Measurements from ENCODE around the gene MMP27. TPM values are rescaled to one million over a fixed set of nuclear protein-coding genes. Genes with fewer than 3 reads are reported as not detected.
"Not testable (repeated sequence)": the region's sequence is repeated elsewhere in the genome, so short reads cannot be mapped to it uniquely, and the experiment has no call there.

The MMP27 gene
- polyA plus RNA-seq, 1 donor from 2014 or later = not detected

DNA sequence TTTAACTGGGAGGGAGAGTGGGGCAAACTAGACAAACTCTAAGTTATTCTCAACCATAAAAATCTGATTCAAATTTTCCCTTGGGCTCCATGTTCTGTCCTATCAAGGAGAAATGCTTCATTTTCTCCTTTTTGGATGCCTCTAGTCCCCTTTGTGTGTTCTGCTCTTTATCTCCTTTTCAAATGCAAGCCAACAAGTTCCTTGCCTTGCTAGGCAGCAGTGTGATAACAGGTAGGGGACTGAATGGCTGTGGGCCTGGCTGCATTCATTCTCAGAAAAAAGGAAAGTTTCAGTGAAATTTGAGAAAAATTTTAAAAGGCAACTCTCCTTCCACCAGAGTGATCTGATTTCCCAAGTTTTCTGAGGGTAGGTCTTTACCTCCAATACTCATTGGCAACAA is 46.1 kb upstream of the MMP27 start:
- Histone ChIP-seq H3K9me2 (ENCODE audit: insufficient read depth, low read length) (no peaks in the 10 kb centered on the region), H4K20me1 (ENCODE audit: insufficient read depth) (no peaks in the 10 kb centered on the region), H2AFZ (ENCODE audit: low read depth, low read length) (no peak overlapping the region), H3K4me3 (ENCODE audit: low read length) (no peak overlapping the region), H3K79me2 (replicated peaks; ENCODE audit: insufficient read depth, low read length) (no peaks in the 10 kb centered on the region), H3F3A (ENCODE audit: insufficient read depth, low read length, poor library complexity, severe bottlenecking) (no peaks in the 10 kb centered on the region), H3K36me3 (ENCODE audit: insufficient read depth, low read length) (no peaks in the 10 kb centered on the region), H3K4me2 (ENCODE audit: low read length) (no peak overlapping the region), H3K9me3 (ENCODE audit: low read length) (no peaks in the 10 kb centered on the region), H3K27me3 (ENCODE audit: insufficient read depth, low read depth, low read length) (no peaks in the 10 kb centered on the region), H3K9ac (ENCODE audit: low read length) (no peak overlapping the region), H3K27ac (ENCODE audit: low read length) (no peak overlapping the region)
- TF ChIP-seq EZH2 (IDR thresholded peaks at IDR 0.05; ENCODE audit: borderline replicate concordance, insufficient read depth, low read length, poor library complexity, severe bottlenecking) = no peak
- TF ChIP-seq RAD21 (conservative IDR thresholded peaks at IDR 0.05) = no peak
- TF ChIP-seq, protein P1, sequence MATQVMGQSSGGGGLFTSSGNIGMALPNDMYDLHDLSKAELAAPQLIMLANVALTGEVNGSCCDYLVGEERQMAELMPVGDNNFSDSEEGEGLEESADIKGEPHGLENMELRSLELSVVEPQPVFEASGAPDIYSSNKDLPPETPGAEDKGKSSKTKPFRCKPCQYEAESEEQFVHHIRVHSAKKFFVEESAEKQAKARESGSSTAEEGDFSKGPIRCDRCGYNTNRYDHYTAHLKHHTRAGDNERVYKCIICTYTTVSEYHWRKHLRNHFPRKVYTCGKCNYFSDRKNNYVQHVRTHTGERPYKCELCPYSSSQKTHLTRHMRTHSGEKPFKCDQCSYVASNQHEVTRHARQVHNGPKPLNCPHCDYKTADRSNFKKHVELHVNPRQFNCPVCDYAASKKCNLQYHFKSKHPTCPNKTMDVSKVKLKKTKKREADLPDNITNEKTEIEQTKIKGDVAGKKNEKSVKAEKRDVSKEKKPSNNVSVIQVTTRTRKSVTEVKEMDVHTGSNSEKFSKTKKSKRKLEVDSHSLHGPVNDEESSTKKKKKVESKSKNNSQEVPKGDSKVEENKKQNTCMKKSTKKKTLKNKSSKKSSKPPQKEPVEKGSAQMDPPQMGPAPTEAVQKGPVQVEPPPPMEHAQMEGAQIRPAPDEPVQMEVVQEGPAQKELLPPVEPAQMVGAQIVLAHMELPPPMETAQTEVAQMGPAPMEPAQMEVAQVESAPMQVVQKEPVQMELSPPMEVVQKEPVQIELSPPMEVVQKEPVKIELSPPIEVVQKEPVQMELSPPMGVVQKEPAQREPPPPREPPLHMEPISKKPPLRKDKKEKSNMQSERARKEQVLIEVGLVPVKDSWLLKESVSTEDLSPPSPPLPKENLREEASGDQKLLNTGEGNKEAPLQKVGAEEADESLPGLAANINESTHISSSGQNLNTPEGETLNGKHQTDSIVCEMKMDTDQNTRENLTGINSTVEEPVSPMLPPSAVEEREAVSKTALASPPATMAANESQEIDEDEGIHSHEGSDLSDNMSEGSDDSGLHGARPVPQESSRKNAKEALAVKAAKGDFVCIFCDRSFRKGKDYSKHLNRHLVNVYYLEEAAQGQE (IDR thresholded peaks at IDR 0.05; ENCODE audit: borderline replicate concordance) = no peak
- TF ChIP-seq MXI1 (conservative IDR thresholded peaks at IDR 0.05; ENCODE audit: poor library complexity, severe bottlenecking) = no peak
- no peak for TF ChIP-seq TAF1 (IDR thresholded peaks at IDR 0.05; ENCODE audit: low read depth)

DNA sequence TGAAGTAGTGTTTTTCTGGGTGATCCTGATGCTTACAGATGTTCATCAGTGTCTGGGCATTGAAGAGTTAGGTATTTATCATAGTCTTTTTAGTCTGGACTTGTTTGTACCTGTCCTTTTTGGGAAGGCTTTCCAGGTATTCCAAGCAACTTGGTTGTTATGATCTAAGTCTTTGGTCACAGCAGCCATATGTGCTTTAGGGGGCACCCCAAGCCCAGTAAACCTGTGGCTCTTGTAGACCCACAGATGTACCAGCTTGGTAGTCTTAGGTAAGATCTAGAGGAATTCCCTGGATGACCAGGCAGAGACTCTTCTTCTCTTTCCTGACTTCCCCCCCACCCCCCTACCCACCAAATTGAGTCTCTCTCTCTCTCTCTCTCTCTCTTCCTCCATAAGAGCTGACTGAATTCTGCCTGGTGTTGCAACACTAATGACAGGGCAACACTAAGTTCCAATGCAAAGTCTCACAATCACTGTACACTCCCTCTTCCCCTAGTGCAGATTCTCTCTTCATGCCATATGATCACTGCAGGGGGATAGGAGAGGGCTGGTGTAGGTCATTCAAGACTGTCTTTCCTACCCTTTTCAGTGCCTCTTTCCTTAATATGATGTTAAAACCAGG is 43.6 kb upstream of the MMP27 start:
- Histone ChIP-seq H3K4me2 (ENCODE audit: low read length) (no peak overlapping the region), H3K9me2 (ENCODE audit: insufficient read depth, low read length) (no peaks in the 10 kb centered on the region), H3K36me3 (ENCODE audit: insufficient read depth, low read length) (no peaks in the 10 kb centered on the region), H3K27ac (ENCODE audit: low read length) (no peak overlapping the region), H2AFZ (ENCODE audit: low read depth, low read length) (no peak overlapping the region), H3K9ac (ENCODE audit: low read length) (no peak overlapping the region), H3F3A (ENCODE audit: insufficient read depth, low read length, poor library complexity, severe bottlenecking) (no peaks in the 10 kb centered on the region), H3K27me3 (ENCODE audit: insufficient read depth, low read depth, low read length) (no peaks in the 10 kb centered on the region), H3K4me3 (ENCODE audit: low read length) (no peak overlapping the region), H4K20me1 (ENCODE audit: insufficient read depth) (no peaks in the 10 kb centered on the region), H3K79me2 (replicated peaks; ENCODE audit: insufficient read depth, low read length) (no peaks in the 10 kb centered on the region), H3K9me3 (ENCODE audit: low read length) (no peaks in the 10 kb centered on the region)
- TF ChIP-seq, protein P2, sequence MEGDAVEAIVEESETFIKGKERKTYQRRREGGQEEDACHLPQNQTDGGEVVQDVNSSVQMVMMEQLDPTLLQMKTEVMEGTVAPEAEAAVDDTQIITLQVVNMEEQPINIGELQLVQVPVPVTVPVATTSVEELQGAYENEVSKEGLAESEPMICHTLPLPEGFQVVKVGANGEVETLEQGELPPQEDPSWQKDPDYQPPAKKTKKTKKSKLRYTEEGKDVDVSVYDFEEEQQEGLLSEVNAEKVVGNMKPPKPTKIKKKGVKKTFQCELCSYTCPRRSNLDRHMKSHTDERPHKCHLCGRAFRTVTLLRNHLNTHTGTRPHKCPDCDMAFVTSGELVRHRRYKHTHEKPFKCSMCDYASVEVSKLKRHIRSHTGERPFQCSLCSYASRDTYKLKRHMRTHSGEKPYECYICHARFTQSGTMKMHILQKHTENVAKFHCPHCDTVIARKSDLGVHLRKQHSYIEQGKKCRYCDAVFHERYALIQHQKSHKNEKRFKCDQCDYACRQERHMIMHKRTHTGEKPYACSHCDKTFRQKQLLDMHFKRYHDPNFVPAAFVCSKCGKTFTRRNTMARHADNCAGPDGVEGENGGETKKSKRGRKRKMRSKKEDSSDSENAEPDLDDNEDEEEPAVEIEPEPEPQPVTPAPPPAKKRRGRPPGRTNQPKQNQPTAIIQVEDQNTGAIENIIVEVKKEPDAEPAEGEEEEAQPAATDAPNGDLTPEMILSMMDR (IDR thresholded peaks at IDR 0.05; ENCODE audit: poor library complexity, severe bottlenecking) = no peak
- TF ChIP-seq, protein P1 (IDR thresholded peaks at IDR 0.05; ENCODE audit: borderline replicate concordance) = no peak
- TF ChIP-seq EP300 (conservative IDR thresholded peaks at IDR 0.05; ENCODE audit: poor library complexity, severe bottlenecking) = no peak
- TF ChIP-seq EZH2 (IDR thresholded peaks at IDR 0.05; ENCODE audit: borderline replicate concordance, insufficient read depth, low read length, poor library complexity, severe bottlenecking) = no peak
- no peak for TF ChIP-seq SMC3 (conservative IDR thresholded peaks at IDR 0.05; ENCODE audit: poor library complexity)
- no peak for TF ChIP-seq POLR2AphosphoS5 (IDR thresholded peaks at IDR 0.05)

DNA sequence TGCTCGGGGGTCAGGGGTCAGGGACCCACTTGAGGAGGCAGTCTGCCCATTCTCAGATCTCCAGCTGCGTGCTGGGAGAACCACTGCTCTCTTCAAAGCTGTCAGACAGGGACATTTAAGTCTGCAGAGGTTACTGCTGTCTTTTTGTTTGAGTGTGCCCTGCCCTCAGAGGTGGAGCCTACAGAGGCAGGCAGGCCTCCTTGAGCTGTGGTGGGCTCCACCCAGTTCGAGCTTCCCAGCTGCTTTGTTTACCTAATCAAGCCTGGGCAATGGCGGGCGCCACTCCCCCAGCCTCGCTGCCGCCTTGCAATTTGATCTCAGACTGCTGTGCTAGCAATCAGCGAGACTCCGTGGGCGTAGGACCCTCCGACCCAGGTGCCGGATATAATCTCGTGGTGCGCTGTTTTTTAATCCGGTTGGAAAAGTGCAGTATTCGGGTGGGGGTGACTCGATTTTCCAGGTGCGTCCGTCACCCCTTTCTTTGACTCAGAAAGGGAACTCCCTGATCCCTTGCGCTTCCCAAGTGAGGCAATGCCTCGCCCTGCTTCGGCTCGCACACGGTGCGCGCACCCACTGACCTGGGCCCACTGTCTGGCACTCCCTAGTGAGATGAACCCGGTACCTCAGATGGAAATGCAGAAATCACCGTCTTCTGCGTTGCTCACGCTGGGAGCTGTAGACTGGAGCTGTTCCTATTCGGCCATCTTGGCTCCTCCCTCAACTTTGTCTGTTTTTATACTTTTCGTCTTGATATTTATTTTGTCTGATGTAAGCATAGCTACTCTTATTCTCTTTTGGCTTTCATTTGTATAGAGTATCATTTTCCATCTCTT is 41.4 kb upstream of the MMP27 start:
- H4K20me1 ChIP-seq (ENCODE audit: insufficient read depth); H3K27me3 ChIP-seq (ENCODE audit: insufficient read depth, low read depth, low read length); H3K9ac ChIP-seq (ENCODE audit: low read length); H3K36me3 ChIP-seq (ENCODE audit: insufficient read depth, low read length); H3K79me2 ChIP-seq (replicated peaks; ENCODE audit: insufficient read depth, low read length); H2AFZ ChIP-seq (ENCODE audit: low read depth, low read length); H3K4me3 ChIP-seq (ENCODE audit: low read length); H3K4me2 ChIP-seq (ENCODE audit: low read length); H3K9me3 ChIP-seq (ENCODE audit: low read length); H3K9me2 ChIP-seq (ENCODE audit: insufficient read depth, low read length); H3K27ac ChIP-seq (ENCODE audit: low read length); H3F3A ChIP-seq (ENCODE audit: insufficient read depth, low read length, poor library complexity, severe bottlenecking): not testable (repeated sequence)
